ENCODE results near the gene SRL. TPM values are rescaled to one million over a fixed set of nuclear protein-coding genes. Genes with fewer than 3 reads are reported as not detected.

SRL gene
- total and polyA plus RNA-seq, 2 of the 4 experiments (the other 2 are of a cell fraction) = under 0.01 to 0.14 TPM

DNA sequence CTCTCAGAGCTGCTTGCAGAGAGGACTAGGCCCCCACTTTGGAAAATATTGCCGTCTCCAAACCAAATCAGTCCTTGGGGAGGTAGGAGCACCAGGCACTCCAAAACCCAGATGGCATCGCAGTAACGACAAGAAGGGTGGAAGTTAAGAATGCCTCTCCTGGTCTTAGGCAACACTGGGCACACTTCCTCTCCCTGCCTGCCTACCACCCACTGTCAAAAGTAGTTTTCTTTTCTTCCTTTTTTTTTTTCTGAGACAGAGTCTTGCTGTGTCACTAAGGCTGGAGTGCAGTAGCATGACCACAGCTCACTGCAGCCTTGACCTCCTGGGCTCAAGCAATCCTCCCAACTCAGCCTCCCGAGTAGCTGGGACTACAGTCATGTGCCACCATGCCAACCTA lies 47.2 kb downstream of the SRL start:
- intact Hi-C loops (cut with micrococcal nuclease) (no loop called here), in situ Hi-C loops (cut with MboI; ENCODE audit: low sequenced_read_pairs) (no loop called here), dilution Hi-C loops (cut with HindIII; ENCODE audit: low sequenced_read_pairs, unreplicated experiment) (no loop called here)
- no peaks in the 10 kb centered on the region for H4K20me1 ChIP-seq (ENCODE audit: insufficient read depth, low read length)
- no peak overlapping the region for H2AK5ac ChIP-seq (ENCODE audit: low read depth, low read length)
- no peak overlapping the region for H2BK20ac ChIP-seq (ENCODE audit: low read depth, low read length)
- no peak overlapping the region for H2BK15ac ChIP-seq (ENCODE audit: low read depth, low read length)
- no peak overlapping the region for H3K56ac ChIP-seq (ENCODE audit: extremely low read depth, insufficient read depth, low read length)
- BruUV-seq (replicated peaks) = no TSS peak
- no peak overlapping the region for H4K91ac ChIP-seq (ENCODE audit: insufficient read depth, low read depth, low read length)
- no peak for TF ChIP-seq FOS (IDR thresholded peaks at IDR 0.05; ENCODE audit: low read depth, low read length)
- no peak for TF ChIP-seq MXI1 (IDR thresholded peaks at IDR 0.05; ENCODE audit: borderline replicate concordance, low read depth, low read length)
- TF ChIP-seq RAD21 (IDR thresholded peaks at IDR 0.05; ENCODE audit: low read length) = no peak
- no peak for TF ChIP-seq BHLHE40 (IDR thresholded peaks at IDR 0.05; ENCODE audit: low read depth, low read length)
- no peak for TF ChIP-seq CEBPB (IDR thresholded peaks at IDR 0.05; ENCODE audit: low read depth, low read length)
- TF ChIP-seq RCOR1 (IDR thresholded peaks at IDR 0.05; ENCODE audit: insufficient replicate concordance, low read length) = no peak
- no peak for TF ChIP-seq ELK1 (IDR thresholded peaks at IDR 0.05; ENCODE audit: borderline replicate concordance, low read depth, low read length)
- no peak for TF ChIP-seq CHD1 (IDR thresholded peaks at IDR 0.05; ENCODE audit: low read depth, low read length)
- no peak for TF ChIP-seq NFE2L2 (IDR thresholded peaks at IDR 0.05; ENCODE audit: low read depth, low read length)
- TF ChIP-seq CTCF (conservative IDR thresholded peaks at IDR 0.05; ENCODE audit: low read depth, low read length) = no peak
- no peak for TF ChIP-seq SMC3 (IDR thresholded peaks at IDR 0.05; ENCODE audit: low read depth, low read length)
- no peak for TF ChIP-seq POLR2A (IDR thresholded peaks at IDR 0.05; ENCODE audit: low read depth, low read length)
- no peaks in the 10 kb centered on the region for H3K36me3 ChIP-seq (ENCODE audit: control insufficient read depth, insufficient read depth, low read length)
- H3K4me3 ChIP-seq (ENCODE audit: insufficient read depth, low read depth, low read length) = no peak overlapping the region
- H3K4me1 ChIP-seq (ENCODE audit: control insufficient read depth, insufficient read depth, low read length) = no peaks in the 10 kb centered on the region
- WGBS, 2 experiments (ENCODE audit: extremely low coverage in 2 of 2, insufficient read length in 1 of 2) = no CpG with 5 or more reads among the region's 4 CpGs
- no peak overlapping the region for H3K18ac ChIP-seq (ENCODE audit: low read depth, low read length)
- ChIA-PET CTCF (no interaction called here), POLR2A (ENCODE audit: unreplicated experiment) (no interaction called here)
- no peak overlapping the region for H2AFZ ChIP-seq (replicated peaks; ENCODE audit: low read length, poor library complexity)
- H3K9ac ChIP-seq (ENCODE audit: low read depth, low read length) = no peak overlapping the region
- H3K14ac ChIP-seq (replicated peaks; ENCODE audit: low read depth, low read length) = no peak overlapping the region
- H2BK5ac ChIP-seq (ENCODE audit: low read depth, low read length, poor library complexity, severe bottlenecking) = no peak overlapping the region
- H3K9me3 ChIP-seq (ENCODE audit: control insufficient read depth, insufficient read depth, low read length) = no peaks in the 10 kb centered on the region
- H3K27me3 ChIP-seq (ENCODE audit: control insufficient read depth, insufficient read depth, low read length) = peaks cover 2% of the 10 kb centered on the region; the same call in 1 of the 2 replicates
- H3K79me1 ChIP-seq (ENCODE audit: low read depth in 1 of 2, low read length in 2 of 2) = no peaks in the 10 kb centered on the region
- no peak overlapping the region for H4K8ac ChIP-seq (ENCODE audit: low read depth in 2 of 2, low read length in 2 of 2)
- ATAC-seq (ENCODE audit: low read depth) (no peak), DNase-seq (no peak)
- H4K5ac ChIP-seq (ENCODE audit: low read depth, low read length) = no peak overlapping the region
- no peak overlapping the region for H3K27ac ChIP-seq (ENCODE audit: insufficient read depth, low read length)
- no peaks in the 10 kb centered on the region; the same call in 1 of the 2 replicates for H3K9me1 ChIP-seq (ENCODE audit: insufficient read depth, low read length)
- no peak overlapping the region for H3K4ac ChIP-seq (ENCODE audit: low read depth, low read length)
- H3K4me2 ChIP-seq (ENCODE audit: low read depth, low read length) = no peak overlapping the region
- H3K23ac ChIP-seq (ENCODE audit: low read depth, low read length) = no peak overlapping the region
- H2AK9ac ChIP-seq (replicated peaks; ENCODE audit: low read depth, low read length, poor library complexity) = no peak overlapping the region
- no peak overlapping the region for H2BK120ac ChIP-seq (ENCODE audit: low read depth, low read length)
